Naive B cell (primary cell): ENCODE results near the gene DENND5B. TPM values are rescaled to one million over a fixed set of nuclear protein-coding genes. Genes with fewer than 3 reads are reported as not detected.

Source experiments
- ATAC-seq, 2 donors: fragments of 150-1000 bp; cut with Tn5 transposase; 2 replicates each; pipeline ENCODE4 v1.10.0; 2021; ENCODE audit warnings: low read depth in 2 of 2, mild to moderate bottlenecking in 2 of 2, moderate library complexity in 2 of 2
- DNase-seq: peaks from one replicate; pipeline ENCODE4 v3.0.0; 2022
- H3K27ac Mint-ChIP-seq, 6 donors: one replicate each; pipeline ENCODE4 v1.8.0; 2020 to 2022; ENCODE audit warnings: mild to moderate bottlenecking in 6 of 6, mixed read lengths in 6 of 6, moderate library complexity in 5 of 6, inconsistent platforms in 2 of 6
- H3K27me3 Mint-ChIP-seq, 3 donors: one replicate each; pipeline ENCODE4 v1.8.0; 2021 to 2022; ENCODE audit warnings: mixed read lengths in 3 of 3, mild to moderate bottlenecking in 1 of 3
- H3K36me3 Mint-ChIP-seq, 2 donors: one replicate each; pipeline ENCODE4 v1.8.0; 2020 to 2022; ENCODE audit warnings: mixed read lengths in 2 of 2, inconsistent platforms in 1 of 2, mild to moderate bottlenecking in 1 of 2
- H3K4me1 Mint-ChIP-seq, 3 donors: one replicate each; pipeline ENCODE4 v1.8.0; 2020 to 2022; ENCODE audit warnings: mixed read lengths in 3 of 3, inconsistent platforms in 1 of 3, mild to moderate bottlenecking in 1 of 3, moderate library complexity in 1 of 3
- H3K4me3 Mint-ChIP-seq, 8 donors: one replicate each; pipeline ENCODE4 v1.8.0; 2020 to 2022; ENCODE audit warnings: mild to moderate bottlenecking in 8 of 8, mixed read lengths in 8 of 8, moderate library complexity in 8 of 8, inconsistent platforms in 2 of 8
- H3K9me3 Mint-ChIP-seq, 7 donors: one replicate each; pipeline ENCODE4 v1.8.0; 2020 to 2022; ENCODE audit warnings: mixed read lengths in 7 of 7, mild to moderate bottlenecking in 5 of 7, inconsistent platforms in 2 of 7, moderate library complexity in 1 of 7
- polyA plus RNA-seq, 6 donors: library from polyadenylated mRNA; unstranded; fragments of 300-500 nt; fragmentation: Illumina TruSeq; gene quantifications; one replicate each; pipeline ENCODE4 v1.2.3, GENCODE V29; 2021; ENCODE audit warnings: low read depth in 6 of 6

The DENND5B gene
- polyA plus RNA-seq = 10 to 100 TPM; 13.4 to 41.8 (median 30.5) TPM

GRCh38 chr12:31590642-31591379 is at the start of gene DENND5B:
Gene DENND5B, minus strand, starts transcription at chr12:31591136. Its CDS starts 304 bp downstream, at chr12:31590832.
- peaks cover 8 to 12% of the 10 kb centered on the region in 2 donors for H3K36me3 Mint-ChIP-seq
- H3K9me3 Mint-ChIP-seq = peaks cover 0 to 20% (median 10%) of the 10 kb centered on the region in 7 donors
- DNase-seq (peak; percentile 70), ATAC-seq (peak; percentile 57 to 60)
- H3K4me1 Mint-ChIP-seq = peaks cover 44 to 51% (median 48%) of the 10 kb centered on the region in 3 donors
- H3K27me3 Mint-ChIP-seq = no peaks in the 10 kb centered on the region
- peak within 1 kb of the TSS; percentile 79 to 98 (median 96) for H3K27ac Mint-ChIP-seq
- peak within 1 kb of the TSS; percentile 89 to 99 (median 96) for H3K4me3 Mint-ChIP-seq

- Mint-ChIP-seq H3K36me3 (no peaks in the 10 kb centered on the region), H3K27me3 (no peaks in the 10 kb centered on the region), H3K27ac (peak overlapping the region in 2 of 6 donors; percentile 63 to 82), H3K9me3 (no peaks in the 10 kb centered on the region), H3K4me3 (no peak overlapping the region), H3K4me1 (peaks cover 24 to 50% (median 45%) of the 10 kb centered on the region in 3 donors)
- ATAC-seq (no peak), DNase-seq (no peak)
Observed at GRCh38 chr12:31634620-31635019, 43.7 kb upstream of the DENND5B start.

GRCh38 chr12:31633464-31633863 is 42.5 kb upstream of the DENND5B start:
- no peaks in the 10 kb centered on the region for H3K36me3 Mint-ChIP-seq
- H3K27me3 Mint-ChIP-seq = no peaks in the 10 kb centered on the region
- no peak overlapping the region for H3K4me3 Mint-ChIP-seq
- no peak for ATAC-seq
- H3K27ac Mint-ChIP-seq = no peak overlapping the region
- peaks cover 24 to 55% (median 45%) of the 10 kb centered on the region in 3 donors for H3K4me1 Mint-ChIP-seq
- DNase-seq = no peak
- no peaks in the 10 kb centered on the region for H3K9me3 Mint-ChIP-seq

GRCh38 chr12:31631809-31632208 is 40.9 kb upstream of the DENND5B start:
- DNase-seq (no peak), ATAC-seq (no peak)
- Mint-ChIP-seq H3K27ac (peak overlapping the region in 5 of 6 donors; percentile 12 to 74 (median 64)), H3K4me1 (peaks cover 20 to 47% (median 36%) of the 10 kb centered on the region in 3 donors), H3K27me3 (no peaks in the 10 kb centered on the region), H3K36me3 (no peaks in the 10 kb centered on the region), H3K4me3 (peak overlapping the region in 3 of 8 donors; percentile 45 to 75 (median 72)), H3K9me3 (no peaks in the 10 kb centered on the region)

- ATAC-seq (no peak), DNase-seq (no peak)
- Mint-ChIP-seq H3K4me3 (peak overlapping the region in 3 of 8 donors; percentile 45 to 75 (median 72)), H3K27ac (peak overlapping the region in 2 of 6 donors; percentile 64 to 74), H3K27me3 (no peaks in the 10 kb centered on the region), H3K9me3 (peaks cover 0 to 4% (median 0%) of the 10 kb centered on the region in 7 donors), H3K4me1 (peaks cover 16 to 40% (median 31%) of the 10 kb centered on the region in 3 donors), H3K36me3 (no peaks in the 10 kb centered on the region)
Observed at GRCh38 chr12:31631023-31631724, 40.2 kb upstream of the DENND5B start.

GRCh38 chr12:31629756-31630732 is 39.1 kb upstream of the DENND5B start:
- Mint-ChIP-seq H3K27me3 (no peaks in the 10 kb centered on the region), H3K36me3 (no peaks in the 10 kb centered on the region), H3K4me1 (peaks cover 16 to 34% (median 30%) of the 10 kb centered on the region in 3 donors), H3K27ac (peak overlapping the region in 3 of 6 donors; percentile 30 to 76 (median 54)), H3K9me3 (peaks cover 0 to 7% (median 0%) of the 10 kb centered on the region in 7 donors), H3K4me3 (no peak overlapping the region)
- ATAC-seq (no peak), DNase-seq (no peak)

GRCh38 chr12:31627456-31628054 is 36.6 kb upstream of the DENND5B start:
- ATAC-seq = no peak
- Mint-ChIP-seq H3K27ac (no peak overlapping the region), H3K4me1 (peaks cover 16 to 27% (median 23%) of the 10 kb centered on the region in 3 donors), H3K9me3 (peaks cover 0 to 7% (median 0%) of the 10 kb centered on the region in 7 donors), H3K4me3 (no peak overlapping the region), H3K27me3 (no peaks in the 10 kb centered on the region), H3K36me3 (no peaks in the 10 kb centered on the region)
- no peak for DNase-seq

- no peak for ATAC-seq
- DNase-seq = no peak
- peak overlapping the region in 1 of 6 donors; percentile 27 for H3K27ac Mint-ChIP-seq
- no peaks in the 10 kb centered on the region for H3K27me3 Mint-ChIP-seq
- no peaks in the 10 kb centered on the region for H3K36me3 Mint-ChIP-seq
- H3K4me3 Mint-ChIP-seq = no peak overlapping the region
- peaks cover 6 to 16% (median 12%) of the 10 kb centered on the region in 3 donors for H3K4me1 Mint-ChIP-seq
- H3K9me3 Mint-ChIP-seq = peaks cover 0 to 7% (median 0%) of the 10 kb centered on the region in 7 donors
Observed at GRCh38 chr12:31626270-31626995, 35.5 kb upstream of the DENND5B start.

GRCh38 chr12:31622038-31622437 is 31.1 kb upstream of the DENND5B start:
- Mint-ChIP-seq H3K27ac (no peak overlapping the region), H3K4me3 (peak overlapping the region in 1 of 8 donors; percentile 26), H3K9me3 (peaks cover 0 to 7% (median 0%) of the 10 kb centered on the region in 7 donors), H3K4me1 (peaks cover 0 to 25% (median 0%) of the 10 kb centered on the region in 3 donors), H3K36me3 (no peaks in the 10 kb centered on the region), H3K27me3 (no peaks in the 10 kb centered on the region)
- ATAC-seq (no peak), DNase-seq (no peak)

GRCh38 chr12:31620311-31620710 is 29.4 kb upstream of the DENND5B start:
- Mint-ChIP-seq H3K36me3 (no peaks in the 10 kb centered on the region), H3K4me1 (peaks cover 0 to 23% (median 0%) of the 10 kb centered on the region in 3 donors), H3K4me3 (peak overlapping the region in 1 of 8 donors; percentile 9), H3K27ac (no peak overlapping the region), H3K27me3 (no peaks in the 10 kb centered on the region), H3K9me3 (peaks cover 0 to 3% (median 0%) of the 10 kb centered on the region in 7 donors)
- ATAC-seq (no peak), DNase-seq (no peak)

- Mint-ChIP-seq H3K9me3 (peaks cover 0 to 3% (median 0%) of the 10 kb centered on the region in 7 donors), H3K36me3 (no peaks in the 10 kb centered on the region), H3K4me1 (peaks cover 0 to 17% (median 0%) of the 10 kb centered on the region in 3 donors), H3K27ac (no peak overlapping the region), H3K4me3 (no peak overlapping the region), H3K27me3 (no peaks in the 10 kb centered on the region)
- ATAC-seq (no peak), DNase-seq (no peak)
Observed at GRCh38 chr12:31618228-31619025, 27.5 kb upstream of the DENND5B start.
